ENCODE data around the gene AHSA1. TPM values are rescaled to one million over a fixed set of nuclear protein-coding genes. Genes with fewer than 3 reads are reported as not detected.

AHSA1 gene
- total and polyA plus RNA-seq, 8 donors: 47.2 to 109 (median 77.5) TPM

DNA sequence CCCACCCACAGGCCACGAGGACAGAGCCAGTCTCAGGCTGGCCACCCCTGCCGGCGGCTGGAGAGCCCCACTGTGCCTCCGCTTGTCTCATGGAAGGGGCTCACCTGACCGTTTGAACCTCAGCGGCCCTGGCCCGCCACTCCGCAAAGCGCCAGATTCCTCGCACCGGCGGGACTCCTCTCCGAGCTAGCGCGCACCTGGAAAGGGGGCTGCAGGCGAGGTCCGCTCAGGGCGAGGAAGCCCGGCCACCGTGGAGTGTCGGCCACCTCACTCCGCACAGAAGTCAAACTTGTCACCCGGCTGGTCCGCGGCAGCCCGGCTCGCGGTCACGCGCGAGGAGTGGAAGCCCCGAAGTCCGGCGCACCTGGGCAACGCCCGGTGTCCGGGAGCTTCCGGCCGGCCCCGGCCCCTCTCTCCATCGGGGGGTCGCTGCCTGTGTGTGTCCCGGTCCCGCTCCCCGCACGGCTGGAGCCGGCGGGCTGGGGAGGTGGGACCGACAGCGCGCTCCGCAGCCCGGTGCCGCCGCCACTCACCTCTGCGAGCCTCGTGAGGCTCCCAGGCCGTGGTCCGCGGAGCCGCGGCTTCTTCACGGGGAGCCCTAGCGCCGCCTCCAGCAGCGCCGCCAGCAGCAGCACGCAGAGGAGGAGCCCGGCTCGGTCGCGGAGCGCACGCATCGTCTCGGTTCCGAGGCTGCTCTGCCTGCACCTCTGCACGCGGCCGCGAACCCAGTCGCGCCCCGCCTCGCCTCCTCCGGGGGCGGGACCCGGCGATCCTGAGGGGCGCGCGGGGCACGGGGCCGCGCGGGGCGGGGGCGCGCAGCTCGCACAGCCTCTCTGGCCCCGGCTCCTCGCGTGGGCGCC lies 40.5 kb downstream of the AHSA1 start, which contains the start of gene ISM2:
ISM2 (minus strand) TSS at position 697 of the 860 bp plus-strand sequence; CDS start at position 674, 23 bp downstream.
- Histone ChIP-seq H3K9me3 (peaks cover 0 to 4% (median 1%) of the 10 kb centered on the region in 4 donors), H3K27me3 (peaks cover 10 to 55% (median 25%) of the 10 kb centered on the region in 3 donors), H3K4me1 (peaks cover 17 to 19% (median 19%) of the 10 kb centered on the region in 4 donors), H3K36me3 (no peaks in the 10 kb centered on the region), H3K4me3 (peak within 1 kb of the TSS; percentile 51 to 77 (median 56)), H3K27ac (no peak within 1 kb of the TSS)
- intact Hi-C loops (cut with DNase I; ENCODE audit: low total_unique reads): no loop called here
- TF ChIP-seq, protein P1, sequence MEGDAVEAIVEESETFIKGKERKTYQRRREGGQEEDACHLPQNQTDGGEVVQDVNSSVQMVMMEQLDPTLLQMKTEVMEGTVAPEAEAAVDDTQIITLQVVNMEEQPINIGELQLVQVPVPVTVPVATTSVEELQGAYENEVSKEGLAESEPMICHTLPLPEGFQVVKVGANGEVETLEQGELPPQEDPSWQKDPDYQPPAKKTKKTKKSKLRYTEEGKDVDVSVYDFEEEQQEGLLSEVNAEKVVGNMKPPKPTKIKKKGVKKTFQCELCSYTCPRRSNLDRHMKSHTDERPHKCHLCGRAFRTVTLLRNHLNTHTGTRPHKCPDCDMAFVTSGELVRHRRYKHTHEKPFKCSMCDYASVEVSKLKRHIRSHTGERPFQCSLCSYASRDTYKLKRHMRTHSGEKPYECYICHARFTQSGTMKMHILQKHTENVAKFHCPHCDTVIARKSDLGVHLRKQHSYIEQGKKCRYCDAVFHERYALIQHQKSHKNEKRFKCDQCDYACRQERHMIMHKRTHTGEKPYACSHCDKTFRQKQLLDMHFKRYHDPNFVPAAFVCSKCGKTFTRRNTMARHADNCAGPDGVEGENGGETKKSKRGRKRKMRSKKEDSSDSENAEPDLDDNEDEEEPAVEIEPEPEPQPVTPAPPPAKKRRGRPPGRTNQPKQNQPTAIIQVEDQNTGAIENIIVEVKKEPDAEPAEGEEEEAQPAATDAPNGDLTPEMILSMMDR (IDR thresholded peaks at IDR 0.05): no peak
- TF ChIP-seq POLR2A (IDR thresholded peaks at IDR 0.05) (no peak), POLR2AphosphoS5 (IDR thresholded peaks at IDR 0.05) (no peak), EP300 (IDR thresholded peaks at IDR 0.05) (no peak)
- WGBS, 5 donors: 2 to 7% (median 3%) methylated on average over 27 to 98 of the region's 104 CpGs
- DNase-seq: peak; percentile 42 to 80

DNA sequence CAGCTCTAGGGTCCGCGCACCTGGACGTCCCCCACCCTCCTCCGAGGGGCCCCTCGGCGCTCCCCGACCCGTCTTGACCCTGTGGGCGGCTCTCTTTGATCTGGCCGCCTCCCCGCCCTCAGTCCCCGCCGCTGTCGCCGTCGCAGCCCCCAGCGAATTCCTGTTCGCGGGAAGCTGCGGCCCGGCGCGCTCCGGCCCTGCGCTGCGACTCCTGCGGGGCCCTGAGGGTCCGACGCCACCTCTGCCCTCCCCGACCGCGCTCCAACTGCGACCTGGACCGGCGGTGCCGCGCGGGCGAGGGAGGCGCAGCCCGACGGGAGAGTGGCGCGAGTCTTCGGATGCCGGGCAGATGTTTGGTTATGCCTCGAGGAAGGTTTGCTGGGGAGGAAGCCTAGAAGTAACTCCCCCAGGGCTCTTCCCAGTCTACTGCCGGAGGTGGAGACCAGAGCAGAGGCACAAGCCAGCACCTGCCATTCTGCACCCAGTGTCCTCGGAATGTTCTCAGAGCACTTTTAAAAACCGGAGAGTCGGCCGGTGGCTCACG lies 41.2 kb downstream of the AHSA1 start:
- Histone ChIP-seq H3K4me1 (peaks cover 17 to 19% (median 19%) of the 10 kb centered on the region in 4 donors), H3K4me3 (peak overlapping the region; percentile 51 to 77 (median 56)), H3K9me3 (peaks cover 0 to 11% (median 5%) of the 10 kb centered on the region in 4 donors), H3K36me3 (no peaks in the 10 kb centered on the region), H3K27me3 (peaks cover 10 to 55% (median 25%) of the 10 kb centered on the region in 3 donors), H3K27ac (no peak overlapping the region)
- TF ChIP-seq POLR2A (IDR thresholded peaks at IDR 0.05) (no peak), POLR2AphosphoS5 (IDR thresholded peaks at IDR 0.05) (no peak), EP300 (IDR thresholded peaks at IDR 0.05) (no peak)
- TF ChIP-seq, protein P1 (IDR thresholded peaks at IDR 0.05): no peak
- intact Hi-C loops (cut with DNase I; ENCODE audit: low total_unique reads): no loop called here
- 2 to 12% (median 3%) methylated on average over 9 to 53 of the region's 53 CpGs for WGBS, 5 donors
- DNase-seq: peak in 1 of 2 donors; percentile 22

DNA sequence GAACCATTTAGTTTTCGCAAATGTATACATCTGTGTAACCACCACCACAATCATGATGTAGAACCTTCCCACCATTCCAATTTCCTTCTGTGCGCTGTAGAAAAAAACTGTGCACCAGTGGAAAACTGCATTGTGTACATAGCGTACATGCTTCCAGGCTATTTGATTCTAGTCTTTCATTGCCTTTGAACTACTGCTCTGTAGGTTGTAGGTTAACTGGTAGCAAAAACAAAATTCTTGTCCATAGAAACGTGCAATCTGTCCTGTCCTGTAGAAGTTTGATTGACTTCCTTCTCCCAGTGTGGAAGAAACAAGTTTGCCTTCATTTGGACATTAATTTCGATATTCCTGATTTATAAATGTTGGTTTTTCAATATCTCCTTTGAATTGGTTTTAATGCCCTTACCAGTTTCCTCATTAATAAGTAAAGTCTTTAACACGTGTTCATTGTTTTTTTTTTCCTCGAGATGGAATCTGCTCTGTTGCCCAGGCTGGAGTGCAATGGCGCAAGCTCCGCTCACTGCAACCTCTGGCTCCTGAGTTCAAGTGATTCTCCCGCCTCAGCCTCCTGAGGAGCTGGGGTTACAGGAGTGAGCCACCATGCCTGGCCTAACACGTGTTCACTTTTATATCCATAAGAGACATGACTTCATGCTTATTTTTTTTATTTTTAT lies 44.4 kb downstream of the AHSA1 start:
- no peak for TF ChIP-seq POLR2A (IDR thresholded peaks at IDR 0.05)
- TF ChIP-seq, protein P1 (IDR thresholded peaks at IDR 0.05): no peak
- TF ChIP-seq EP300 (IDR thresholded peaks at IDR 0.05): no peak
- no peak for TF ChIP-seq POLR2AphosphoS5 (IDR thresholded peaks at IDR 0.05)
- WGBS, 5 donors: 68 to 77% (median 71%) methylated on average over 11 of the region's 11 CpGs

DNA sequence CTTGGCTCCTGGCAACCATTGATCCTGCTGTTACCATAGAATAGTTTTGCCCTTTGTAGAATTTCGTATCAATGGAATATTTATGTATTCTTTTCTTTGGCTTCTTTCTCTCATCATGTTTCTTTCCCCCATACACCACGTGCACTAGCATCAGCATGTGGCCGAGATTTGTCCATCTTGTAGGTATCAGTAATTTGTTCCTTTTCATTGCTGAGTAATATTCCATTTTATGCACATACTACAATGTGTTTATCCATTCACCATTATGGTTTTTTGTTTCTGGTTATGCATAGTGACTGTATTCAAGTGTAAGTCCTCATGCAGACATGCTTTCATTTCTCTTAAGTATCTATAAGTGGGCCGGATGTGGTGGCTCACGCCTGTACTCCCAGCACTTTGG lies 45.2 kb downstream of the AHSA1 start:
- peaks cover 13 to 15% (median 14%) of the 10 kb centered on the region in 4 donors for H3K4me1 ChIP-seq
- 94 to 98% (median 97%) methylated on average over 5 of the region's 5 CpGs for WGBS, 5 donors
- TF ChIP-seq EP300 (IDR thresholded peaks at IDR 0.05) (no peak), POLR2A (IDR thresholded peaks at IDR 0.05) (no peak), POLR2AphosphoS5 (IDR thresholded peaks at IDR 0.05) (no peak)
- TF ChIP-seq, protein P1 (IDR thresholded peaks at IDR 0.05): no peak

More for the DNA sequence above, 44.4 kb downstream of the AHSA1 start:
- peaks cover 10 to 40% (median 25%) of the 10 kb centered on the region in 3 donors for H3K27me3 ChIP-seq
- H3K36me3 ChIP-seq: peaks cover 4 to 15% (median 13%) of the 10 kb centered on the region in 4 donors
- intact Hi-C loops (cut with DNase I; ENCODE audit: low total_unique reads): no loop called here
- no peak overlapping the region for H3K4me3 ChIP-seq
- H3K9me3 ChIP-seq: peaks cover 0 to 12% (median 5%) of the 10 kb centered on the region in 4 donors
- no peak for DNase-seq
- H3K4me1 ChIP-seq: peaks cover 17 to 19% (median 19%) of the 10 kb centered on the region in 4 donors
- H3K27ac ChIP-seq: no peak overlapping the region

More for the DNA sequence above, 45.2 kb downstream of the AHSA1 start:
- H3K4me3 ChIP-seq: no peak overlapping the region
- intact Hi-C loops (cut with DNase I; ENCODE audit: low total_unique reads): no loop called here
- H3K27ac ChIP-seq: no peak overlapping the region
- DNase-seq: no peak
- peaks cover 0 to 12% (median 5%) of the 10 kb centered on the region in 4 donors for H3K9me3 ChIP-seq
- H3K36me3 ChIP-seq: peaks cover 7 to 24% (median 22%) of the 10 kb centered on the region in 4 donors
- peaks cover 10 to 31% (median 18%) of the 10 kb centered on the region in 3 donors for H3K27me3 ChIP-seq
